HepG2 (cell line): ENCODE data around the gene DSCAML1. TPM values are rescaled to one million over a fixed set of nuclear protein-coding genes. Genes with fewer than 3 reads are reported as not detected.

Experiments
- ATAC-seq: fragments of 200-7000 bp; cut with Tn5 transposase; 3 replicates; pipeline ENCODE4 v1.9.1; 2020; ENCODE audit warnings: mild to moderate bottlenecking, moderate library complexity
- BruUV-seq: library from RNA; stranded (reverse); fragments of 400-500 nt; replicated peaks from 2 replicates; lab custom pipeline; 2021; lab: Mats Ljungman, UMichigan
- CTCF ChIA-PET: fragments of 300-600 bp; formaldehyde crosslinking; extraction: SDS; loops from one replicate; lab custom pipeline; 2021; ENCODE audit warnings: low total read pairs, inconsistent platforms, low intra/inter-chr PET ratio; lab: Yijun Ruan, JAX
- POLR2A ChIA-PET: fragments of 350-600 bp; sonication (Branson Sonifier 250); formaldehyde crosslinking; loops from one replicate; lab custom pipeline; 2020; ENCODE audit warnings: antibody characterized with exemption, inconsistent platforms; lab: Yijun Ruan, JAX
- DNase-seq: peaks from one replicate; pipeline ENCODE4 v3.0.0-alpha.2; 2015; ENCODE audit warnings: low spot score
- FAIRE-seq: peaks from 3 replicates; lab custom pipeline; 2011; peaks lifted over from hg19 to GRCh38; lab: Jason Lieb, UNC
- H2AFZ ChIP-seq: one replicate; pipeline ENCODE4 v1.6.1; 2011; ENCODE audit warnings: low read length, inconsistent platforms
- H3K27ac ChIP-seq: fragments of 300-600 bp; 3 replicates; pipeline ENCODE4 v1.8.0; 2011; ENCODE audit warnings: mixed run types, mild to moderate bottlenecking, mixed read lengths, low read length, inconsistent platforms; ENCODE audit not compliant: insufficient read depth; ENCODE audit errors: extremely low read length
- H3K27me3 ChIP-seq, 2 experiments: fragments of 200-600 bp in 1 of 2; 2 replicates in 1 of 2; 3 replicates in 1 of 2; pipeline versions ENCODE4 v1.6.0 to v1.8.0; 2011; ENCODE audit warnings: low read length in 2 of 2, mild to moderate bottlenecking in 2 of 2, moderate library complexity in 2 of 2, inconsistent platforms in 1 of 2; ENCODE audit not compliant: insufficient read depth in 2 of 2, control insufficient read depth in 1 of 2
- H3K36me3 ChIP-seq, 2 experiments: fragments of 200-600 bp in 1 of 2; replicated peaks in 1 of 2; 2 replicates in 1 of 2; 3 replicates in 1 of 2; pipeline versions ENCODE4 v1.5.1 to v1.8.0; 2011; ENCODE audit warnings: low read length in 2 of 2, inconsistent platforms in 1 of 2; ENCODE audit not compliant: insufficient read depth in 2 of 2, control insufficient read depth in 1 of 2
- H3K4me1 ChIP-seq: 2 replicates; pipeline ENCODE4 v1.5.1; 2012; ENCODE audit warnings: low read length, inconsistent platforms; ENCODE audit not compliant: insufficient read depth
- H3K4me2 ChIP-seq: 2 replicates; pipeline ENCODE4 v1.6.0; 2011; ENCODE audit warnings: low read depth, low read length, inconsistent platforms
- H3K4me3 ChIP-seq, 3 experiments: fragments of 200-600 bp in 1 of 3; sonication (generic), shearing (Covaris generic) in 1 of 3; replicated peaks in 1 of 3; 2 replicates each; pipeline ENCODE4 v1.5.1; 2011 to 2016; ENCODE audit warnings: low read length in 3 of 3, inconsistent platforms in 2 of 3, low read depth in 2 of 3, mild to moderate bottlenecking in 2 of 3, control low read depth in 1 of 3, mixed read lengths in 1 of 3; ENCODE audit not compliant: insufficient read depth in 1 of 3
- H3K79me2 ChIP-seq: one replicate; pipeline ENCODE4 v1.6.1; 2011; ENCODE audit warnings: low read length, inconsistent platforms; ENCODE audit not compliant: insufficient read depth
- H3K9ac ChIP-seq: 2 replicates; pipeline ENCODE4 v1.6.0; 2011; ENCODE audit warnings: mild to moderate bottlenecking, low read depth, low read length, inconsistent platforms; ENCODE audit not compliant: insufficient read depth
- H3K9me3 ChIP-seq: 2 replicates; pipeline ENCODE4 v1.5.1; 2012; ENCODE audit warnings: mild to moderate bottlenecking, low read length
- H4K20me1 ChIP-seq: 2 replicates; pipeline ENCODE4 v1.6.0; 2011; ENCODE audit warnings: inconsistent platforms, mild to moderate bottlenecking, low read length, moderate library complexity; ENCODE audit not compliant: insufficient read depth
- CSRNP1 ChIP-seq: sonication (generic); formaldehyde crosslinking; IDR thresholded peaks from 2 replicates; pipeline ENCODE4 v1.8.1; 2023; ENCODE audit warnings: mild to moderate bottlenecking, missing genetic modification reagents
- GTF3A ChIP-seq: sonication (generic); formaldehyde crosslinking; conservative IDR thresholded peaks from 2 replicates; pipeline ENCODE4 v1.4.0; 2020; ENCODE audit warnings: mild to moderate bottlenecking, missing genetic modification reagents
- GZF1 ChIP-seq: sonication (generic); formaldehyde crosslinking; IDR thresholded peaks from 2 replicates; pipeline ENCODE4 v1.5.1; 2020; ENCODE audit warnings: mild to moderate bottlenecking, missing genetic modification reagents
- HOXA7 ChIP-seq: sonication (generic); formaldehyde crosslinking; IDR thresholded peaks from 2 replicates; pipeline ENCODE4 v1.8.1; 2022; ENCODE audit warnings: mild to moderate bottlenecking, missing genetic modification reagents, moderate library complexity
- IRX3 ChIP-seq: sonication (generic); formaldehyde crosslinking; IDR thresholded peaks from 2 replicates; pipeline ENCODE4 v1.8.1; 2023; ENCODE audit warnings: mild to moderate bottlenecking, low read depth, missing genetic modification reagents, borderline replicate concordance
- NR2F1 ChIP-seq, 2 experiments: fragments of 450-650 bp in 1 of 2; formaldehyde crosslinking in 1 of 2; IDR thresholded peaks; 2 replicates each; pipeline versions ENCODE4 v1.5.0 to v1.6.1; 2016 to 2020; ENCODE audit warnings: mild to moderate bottlenecking in 1 of 2, missing compliant biosample characterization in 1 of 2, missing genetic modification reagents in 1 of 2, moderate library complexity in 1 of 2
- POGK ChIP-seq: sonication (generic); formaldehyde crosslinking; conservative IDR thresholded peaks from 2 replicates; pipeline ENCODE4 v1.8.0; 2022; ENCODE audit warnings: mild to moderate bottlenecking, moderate library complexity, missing genetic modification reagents
- SKI ChIP-seq: fragments of 450-650 bp; IDR thresholded peaks from one replicate; pipeline ENCODE4 v1.6.1; 2018; ENCODE audit warnings: mild to moderate bottlenecking; ENCODE audit not compliant: partially characterized antibody
- SMARCE1 ChIP-seq: fragments of 450-650 bp; IDR thresholded peaks from 2 replicates; pipeline ENCODE4 v1.6.1; 2017; ENCODE audit warnings: borderline replicate concordance
- SRSF4 ChIP-seq: fragments of 200-400 bp; formaldehyde crosslinking; IDR thresholded peaks from one replicate; pipeline ENCODE4 v1.6.1; 2018; ENCODE audit warnings: mild to moderate bottlenecking, low read depth, low read length, moderate library complexity; ENCODE audit not compliant: poor library complexity, severe bottlenecking
- TCF7L2 ChIP-seq: IDR thresholded peaks from 2 replicates; pipeline ENCODE4 v1.6.1; 2011; ENCODE audit warnings: mild to moderate bottlenecking, low read depth, low read length, moderate library complexity
- TRIM24 ChIP-seq: sonication (generic); formaldehyde crosslinking; IDR thresholded peaks from 2 replicates; pipeline ENCODE4 v1.8.0; 2022; ENCODE audit warnings: mild to moderate bottlenecking, missing genetic modification reagents
- U2AF2 ChIP-seq: fragments of 200-400 bp; formaldehyde crosslinking; IDR thresholded peaks from 2 replicates; pipeline ENCODE4 v1.6.1; 2017; ENCODE audit warnings: low read depth, mild to moderate bottlenecking, low read length
- ZBTB38 ChIP-seq: sonication (generic); formaldehyde crosslinking; IDR thresholded peaks from 2 replicates; pipeline ENCODE4 v1.5.1; 2020; ENCODE audit warnings: mild to moderate bottlenecking, missing genetic modification reagents
- ZNF234 ChIP-seq: sonication (generic); formaldehyde crosslinking; conservative IDR thresholded peaks from 2 replicates; pipeline ENCODE4 v1.5.1; 2020; ENCODE audit warnings: mild to moderate bottlenecking, missing genetic modification reagents
- ZNF670 ChIP-seq: sonication (generic); formaldehyde crosslinking; IDR thresholded peaks from 2 replicates; pipeline ENCODE4 v1.8.0; 2022; ENCODE audit warnings: mild to moderate bottlenecking, missing genetic modification reagents, borderline replicate concordance
- ZNF678 ChIP-seq: sonication (generic); formaldehyde crosslinking; IDR thresholded peaks from 2 replicates; pipeline ENCODE4 v1.4.0; 2020; ENCODE audit warnings: mild to moderate bottlenecking, missing genetic modification reagents
- ZNF687 ChIP-seq: sonication (generic); formaldehyde crosslinking; IDR thresholded peaks from 2 replicates; pipeline ENCODE4 v1.5.1; 2020; ENCODE audit warnings: mild to moderate bottlenecking, missing genetic modification reagents, moderate library complexity
- ZNF761 ChIP-seq: sonication (generic); formaldehyde crosslinking; conservative IDR thresholded peaks from 2 replicates; pipeline ENCODE4 v1.4.0; 2020; ENCODE audit warnings: mild to moderate bottlenecking, missing genetic modification reagents
- WGBS: methylation state at CpG from one replicate; pipeline ENCODE4 v1.1.6; 2017; ENCODE audit warnings: low lambda C conversion rate; 5-methylcytosine and 5-hydroxymethylcytosine counted together
- in situ Hi-C: cut with HindIII; loops from 2 replicates; pipeline ENCODE4 v1.10.0; 2017; ENCODE audit warnings: low pct_unique_long_range_greater_than_20kb; ENCODE audit not compliant: extremely low pct_ligation_motif_present
- intact Hi-C: fragments of 100-400 bp; cut with micrococcal nuclease; formaldehyde crosslinking; loops from one replicate; pipeline ENCODE4 v1.10.0; 2022; ENCODE audit not compliant: unreplicated experiment
- polyA plus RNA-seq, 8 experiments: library from polyadenylated mRNA; depleted of rRNA in 3 of 8; stranded (reverse) in 7 of 8; unstranded in 1 of 8; fragments of >200 nt; fragmentation: Illumina TruSeq in 4 of 8; extraction: Trizol in 4 of 8; gene quantifications; 2 replicates each; pipeline versions ENCODE4 v1.2.1 to v1.2.3, GENCODE V29; 2011 to 2016; ENCODE audit warnings: low read depth in 4 of 8, missing spikeins in 1 of 8, mixed read lengths in 1 of 8; ENCODE audit not compliant: insufficient read depth in 1 of 8
- total RNA-seq, 5 experiments: library from RNA; depleted of rRNA; stranded (reverse); fragments of >200 nt; fragmentation: Illumina TruSeq; extraction: Trizol; gene quantifications; 2 replicates each; pipeline ENCODE4 v1.2.3, GENCODE V29; 2016; ENCODE audit warnings: low read depth in 1 of 5

DSCAML1 gene
- total and polyA plus RNA-seq, 2 of the 13 experiments (the other 11 are each of a cell fraction or from before 2014, with no cell fraction given), result 0.29 to 0.40 TPM

GRCh38 chr11:117395476-117395875, 401.5 kb downstream of the DSCAML1 start:
- ATAC-seq (no peak), DNase-seq (no peak), FAIRE-seq (no peak)
- Histone ChIP-seq H3K4me1 (0 out of 2 replicates have a peak, but pooled peaks cover 6% of the 10 kb centered on the region), H3K79me2 (no peaks in the 10 kb centered on the region), H3K9ac (no peak overlapping the region), H3K4me3 (no peak overlapping the region), H3K4me2 (no peak overlapping the region), H3K36me3 (peaks cover 23 to 43% of the 10 kb centered on the region in 2 experiments), H2AFZ (no peak overlapping the region), H3K9me3 (no peaks in the 10 kb centered on the region; the same call in 1 of the 2 replicates), H4K20me1 (no peaks in the 10 kb centered on the region), H3K27me3 (no peaks in the 10 kb centered on the region), H3K27ac (no peak overlapping the region)
- no TSS peak for BruUV-seq
- in situ Hi-C loops, result no loop called here
- WGBS, result 92% methylated on average over 4 of the region's 4 CpGs
- intact Hi-C loops, result no loop called here
- ChIA-PET CTCF (no interaction called here), POLR2A (no interaction called here)
- no peak for TF ChIP-seq GZF1 (CRISPR knock-in tag)
- TF ChIP-seq ZBTB38 (CRISPR knock-in tag), result no peak
- no peak for TF ChIP-seq ZNF687 (CRISPR knock-in tag)
- no peak for TF ChIP-seq TRIM24 (CRISPR knock-in tag)
- TF ChIP-seq HOXA7 (CRISPR knock-in tag), result no peak
- no peak for TF ChIP-seq U2AF2
- TF ChIP-seq POGK, result no peak
- no peak for TF ChIP-seq ZNF761
- TF ChIP-seq IRX3 (CRISPR knock-in tag), result no peak
- TF ChIP-seq CSRNP1, result no peak
- no peak for TF ChIP-seq NR2F1 (CRISPR knock-in tag; IDR thresholded peaks at IDR 0.05)
- no peak for TF ChIP-seq TCF7L2
- TF ChIP-seq GTF3A (CRISPR knock-in tag), result no peak
- TF ChIP-seq ZNF670 (CRISPR knock-in tag), result no peak
- TF ChIP-seq SMARCE1, result no peak
- TF ChIP-seq ZNF678 (CRISPR knock-in tag), result no peak
- TF ChIP-seq ZNF234 (CRISPR knock-in tag), result no peak
- TF ChIP-seq SKI, result no peak
- no peak for TF ChIP-seq SRSF4
